Breast epithelium (tissue), 3 donors: ENCODE results near the gene PAPPA.

ENCODE experiments used
- CTCF ChIP-seq, 3 donors: fragments of 450-650 bp; IDR thresholded peaks; one replicate each; pipeline ENCODE4 v1.5.1; 2016 to 2017; ENCODE audit warnings: antibody characterized with exemption in 3 of 3, mild to moderate bottlenecking in 3 of 3, moderate library complexity in 3 of 3
- POLR2A ChIP-seq: fragments of 450-650 bp; IDR thresholded peaks from one replicate; pipeline ENCODE4 v1.6.1; 2016; ENCODE audit warnings: antibody characterized with exemption, mild to moderate bottlenecking, moderate library complexity

- TF ChIP-seq CTCF (IDR thresholded peaks at IDR 0.05) (no peak), POLR2A (no peak)
Measured at GRCh38 chr9:116181853-116182610, 28.4 kb downstream of the PAPPA start.
